Measurements from ENCODE around the gene RNF130. TPM values are rescaled to one million over a fixed set of nuclear protein-coding genes. Genes with fewer than 3 reads are reported as not detected.

Gene RNF130
- polyA plus RNA-seq, 1 donor from 2014 or later = 48.7 TPM

- H3K27ac ChIP-seq (ENCODE audit: low read length) = no peak overlapping the region
- no peaks in the 10 kb centered on the region for H3K36me3 ChIP-seq (ENCODE audit: insufficient read depth, low read length)
- no peaks in the 10 kb centered on the region for H3F3A ChIP-seq (ENCODE audit: insufficient read depth, low read length, poor library complexity, severe bottlenecking)
- no peak overlapping the region for H3K4me3 ChIP-seq (ENCODE audit: low read length)
- H3K9me2 ChIP-seq (ENCODE audit: insufficient read depth, low read length) = no peaks in the 10 kb centered on the region
- TF ChIP-seq MXI1 (conservative IDR thresholded peaks at IDR 0.05; ENCODE audit: poor library complexity, severe bottlenecking) = no peak
- no peak for TF ChIP-seq POLR2AphosphoS5 (IDR thresholded peaks at IDR 0.05)
- no peak for TF ChIP-seq SMC3 (conservative IDR thresholded peaks at IDR 0.05; ENCODE audit: poor library complexity)
- TF ChIP-seq EP300 (conservative IDR thresholded peaks at IDR 0.05; ENCODE audit: poor library complexity, severe bottlenecking) = no peak
- no peak for TF ChIP-seq TAF1 (IDR thresholded peaks at IDR 0.05; ENCODE audit: low read depth)
- TF ChIP-seq CTCF (IDR thresholded peaks at IDR 0.05; ENCODE audit: poor library complexity, severe bottlenecking) = no peak
- no peak for TF ChIP-seq RAD21 (conservative IDR thresholded peaks at IDR 0.05)
- no peak for TF ChIP-seq EZH2 (IDR thresholded peaks at IDR 0.05; ENCODE audit: borderline replicate concordance, insufficient read depth, low read length, poor library complexity, severe bottlenecking)
- no peak for TF ChIP-seq REST (IDR thresholded peaks at IDR 0.05; ENCODE audit: borderline replicate concordance)
- H3K4me2 ChIP-seq (ENCODE audit: low read length) = no peak overlapping the region
- no peaks in the 10 kb centered on the region for H3K9me3 ChIP-seq (ENCODE audit: low read length)
- H4K20me1 ChIP-seq (ENCODE audit: insufficient read depth) = no peaks in the 10 kb centered on the region
- H3K79me2 ChIP-seq (replicated peaks; ENCODE audit: insufficient read depth, low read length) = no peaks in the 10 kb centered on the region
- H3K27me3 ChIP-seq (ENCODE audit: insufficient read depth, low read depth, low read length) = no peaks in the 10 kb centered on the region
- H3K9ac ChIP-seq (ENCODE audit: low read length) = no peak overlapping the region
- H2AFZ ChIP-seq (ENCODE audit: low read depth, low read length) = no peak overlapping the region
These were observed 25.1 kb upstream of the RNF130 start for GRCh38 chr5:180096616-180097015.

- TF ChIP-seq MXI1 (conservative IDR thresholded peaks at IDR 0.05; ENCODE audit: poor library complexity, severe bottlenecking) = no peak
- TF ChIP-seq EP300 (conservative IDR thresholded peaks at IDR 0.05; ENCODE audit: poor library complexity, severe bottlenecking) = no peak
- H3K36me3 ChIP-seq (ENCODE audit: insufficient read depth, low read length) = no peaks in the 10 kb centered on the region
- no peaks in the 10 kb centered on the region for H3K79me2 ChIP-seq (replicated peaks; ENCODE audit: insufficient read depth, low read length)
- no peaks in the 10 kb centered on the region for H3F3A ChIP-seq (ENCODE audit: insufficient read depth, low read length, poor library complexity, severe bottlenecking)
- no peak overlapping the region for H3K4me2 ChIP-seq (ENCODE audit: low read length)
- H3K27ac ChIP-seq (ENCODE audit: low read length) = no peak overlapping the region
- no peaks in the 10 kb centered on the region for H3K27me3 ChIP-seq (ENCODE audit: insufficient read depth, low read depth, low read length)
- no peaks in the 10 kb centered on the region for H3K9me3 ChIP-seq (ENCODE audit: low read length)
- no peaks in the 10 kb centered on the region for H4K20me1 ChIP-seq (ENCODE audit: insufficient read depth)
- no peak overlapping the region for H3K4me3 ChIP-seq (ENCODE audit: low read length)
- no peaks in the 10 kb centered on the region for H3K9me2 ChIP-seq (ENCODE audit: insufficient read depth, low read length)
- H3K9ac ChIP-seq (ENCODE audit: low read length) = no peak overlapping the region
- H2AFZ ChIP-seq (ENCODE audit: low read depth, low read length) = no peak overlapping the region
These were observed 24.0 kb upstream of the RNF130 start for GRCh38 chr5:180095545-180095944.

Data from neural cell (in vitro differentiated cells).